CD14-positive monocyte (primary cell): ENCODE measurements around the gene GRIK4. TPM values are rescaled to one million over a fixed set of nuclear protein-coding genes. Genes with fewer than 3 reads are reported as not detected.

ENCODE experiments used
- DNase-seq, 3 donors: peaks; one replicate each; pipeline ENCODE4 v3.0.0-alpha.2; 2011 to 2022
- H2AFZ ChIP-seq: 2 replicates; pipeline ENCODE4 v1.6.0; 2012; ENCODE audit warnings: mild to moderate bottlenecking, low read depth, low read length, inconsistent platforms; ENCODE audit not compliant: insufficient read depth, poor library complexity, severe bottlenecking
- H3K27ac ChIP-seq, 2 donors: 1 replicate in 1 of 2; 2 replicates in 1 of 2; pipeline ENCODE4 v1.5.1; 2012 to 2013; ENCODE audit warnings: low read length in 2 of 2, control low read depth in 1 of 2, inconsistent platforms in 1 of 2, low read depth in 1 of 2, mild to moderate bottlenecking in 1 of 2
- H3K27me3 ChIP-seq, 2 donors: one replicate each; pipeline versions ENCODE4 v1.6.0 to v1.6.1; 2011 to 2013; ENCODE audit warnings: low read length in 2 of 2; ENCODE audit not compliant: control insufficient read depth in 2 of 2, insufficient read depth in 2 of 2
- H3K36me3 ChIP-seq, 2 donors: replicated peaks in 1 of 2; 1 replicate in 1 of 2; 2 replicates in 1 of 2; pipeline versions ENCODE4 v1.5.1 to v1.6.1; 2012 to 2013; ENCODE audit warnings: low read length in 2 of 2, control low read depth in 1 of 2, inconsistent platforms in 1 of 2, mild to moderate bottlenecking in 1 of 2; ENCODE audit not compliant: insufficient read depth in 2 of 2, control insufficient read depth in 1 of 2
- H3K4me1 ChIP-seq, 2 donors: 1 replicate in 1 of 2; 2 replicates in 1 of 2; pipeline versions ENCODE4 v1.5.1 to v1.6.1; 2012 to 2013; ENCODE audit warnings: low read length in 2 of 2, control low read depth in 1 of 2, inconsistent platforms in 1 of 2, mild to moderate bottlenecking in 1 of 2, moderate library complexity in 1 of 2; ENCODE audit not compliant: insufficient read depth in 2 of 2, control insufficient read depth in 1 of 2
- H3K4me2 ChIP-seq: replicated peaks from 2 replicates; pipeline ENCODE3; 2012; ENCODE audit warnings: low read length, moderate library complexity, mild to moderate bottlenecking; ENCODE audit not compliant: poor library complexity, severe bottlenecking; ENCODE audit errors: extremely low read depth
- H3K4me3 ChIP-seq, 3 experiments: fragments of 200-600 bp in 1 of 3; sonication (generic) in 1 of 3; replicated peaks in 1 of 3; 1 replicate in 2 of 3; 2 replicates in 1 of 3; pipeline ENCODE4 v1.5.1; 2011 to 2013; ENCODE audit warnings: low read length in 3 of 3, mild to moderate bottlenecking in 3 of 3, control low read depth in 2 of 3, low read depth in 2 of 3, inconsistent platforms in 1 of 3, moderate library complexity in 1 of 3
- H3K79me2 ChIP-seq: 2 replicates; pipeline ENCODE4 v1.6.0; 2012; ENCODE audit warnings: mild to moderate bottlenecking, control low read depth, inconsistent platforms, low read length, moderate library complexity; ENCODE audit not compliant: insufficient read depth
- H3K9ac ChIP-seq: 2 replicates; pipeline ENCODE4 v1.6.0; 2017; ENCODE audit warnings: low read length, mild to moderate bottlenecking; ENCODE audit not compliant: insufficient read depth, poor library complexity, severe bottlenecking
- H3K9me3 ChIP-seq, 2 donors: replicated peaks in 1 of 2; 1 replicate in 1 of 2; 2 replicates in 1 of 2; pipeline versions ENCODE4 v1.5.1 to v1.6.1; 2012 to 2013; ENCODE audit warnings: low read length in 2 of 2, control low read depth in 1 of 2; ENCODE audit not compliant: control insufficient read depth in 1 of 2, insufficient read depth in 1 of 2
- H4K20me1 ChIP-seq: 2 replicates; pipeline ENCODE4 v1.6.0; 2012; ENCODE audit warnings: mild to moderate bottlenecking, low read length, control low read depth, moderate library complexity; ENCODE audit not compliant: insufficient read depth
- H3K27ac Mint-ChIP-seq, 7 donors: one replicate each; pipeline ENCODE4 v1.8.0; 2020; ENCODE audit warnings: mild to moderate bottlenecking in 7 of 7, mixed read lengths in 7 of 7, moderate library complexity in 6 of 7, inconsistent platforms in 2 of 7
- H3K27me3 Mint-ChIP-seq, 3 donors: one replicate each; pipeline ENCODE4 v1.8.0; 2021 to 2022; ENCODE audit warnings: low read depth in 3 of 3, mild to moderate bottlenecking in 3 of 3, mixed read lengths in 3 of 3, moderate library complexity in 3 of 3, inconsistent platforms in 1 of 3
- H3K36me3 Mint-ChIP-seq, 2 donors: one replicate each; pipeline ENCODE4 v1.8.0; 2020; ENCODE audit warnings: mixed read lengths in 2 of 2, inconsistent platforms in 1 of 2, mild to moderate bottlenecking in 1 of 2
- H3K4me1 Mint-ChIP-seq: one replicate; pipeline ENCODE4 v1.8.0; 2020; ENCODE audit warnings: mild to moderate bottlenecking, mixed read lengths
- H3K4me3 Mint-ChIP-seq, 2 donors: one replicate each; pipeline ENCODE4 v1.8.0; 2020; ENCODE audit warnings: mild to moderate bottlenecking in 2 of 2, mixed read lengths in 2 of 2, moderate library complexity in 1 of 2
- H3K9me3 Mint-ChIP-seq, 7 donors: one replicate each; pipeline ENCODE4 v1.8.0; 2020 to 2022; ENCODE audit warnings: mixed read lengths in 7 of 7, mild to moderate bottlenecking in 6 of 7, moderate library complexity in 6 of 7, inconsistent platforms in 2 of 7
- CTCF ChIP-seq: fragments of 200-600 bp; IDR thresholded peaks from one replicate; pipeline ENCODE4 v1.8.0; 2022; ENCODE audit warnings: antibody characterized with exemption, mild to moderate bottlenecking
- WGBS: methylation state at CpG from one replicate; pipeline ENCODE4 v1.1.5; 2013; ENCODE audit warnings: missing lambda C conversion rate; ENCODE audit not compliant: insufficient coverage; 5-methylcytosine and 5-hydroxymethylcytosine counted together
- intact Hi-C, 2 donors: fragments of 100-400 bp; cut with micrococcal nuclease; formaldehyde crosslinking; loops; one replicate each; pipeline versions ENCODE4 v1.15.0 to v1.15.1; 2023
- polyA plus RNA-seq, 3 donors: library from polyadenylated mRNA; depleted of rRNA in 1 of 3; unstranded in 2 of 3; stranded (reverse) in 1 of 3; fragments of 300-500 nt in 2 of 3; fragments of >200 nt in 1 of 3; fragmentation: Illumina TruSeq in 2 of 3; gene quantifications; 1 replicate in 2 of 3; 2 replicates in 1 of 3; pipeline ENCODE4 v1.2.3, GENCODE V29; 2012 to 2021

The GRIK4 gene
- polyA plus RNA-seq, 3 donors: not detected

GRCh38 chr11:121008551-121008950 is 497.0 kb downstream of the GRIK4 start:
- DNase-seq: no peak
- Mint-ChIP-seq H3K36me3 (no peaks in the 10 kb centered on the region), H3K9me3 (peaks cover 7 to 18% (median 14%) of the 10 kb centered on the region in 7 donors), H3K27me3 (peaks cover 2 to 15% (median 5%) of the 10 kb centered on the region in 3 donors), H3K27ac (no peak overlapping the region), H3K4me3 (no peak overlapping the region), H3K4me1 (no peaks in the 10 kb centered on the region)
- Histone ChIP-seq H3K4me2 (no peak overlapping the region), H3K79me2 (no peaks in the 10 kb centered on the region), H4K20me1 (no peaks in the 10 kb centered on the region), H2AFZ (no peak overlapping the region), H3K9me3 (peaks cover 0 to 10% of the 10 kb centered on the region in 2 donors), H3K4me1 (no peaks in the 10 kb centered on the region), H3K27me3 (peaks cover 2 to 5% of the 10 kb centered on the region in 2 donors), H3K4me3 (no peak overlapping the region), H3K36me3 (no peaks in the 10 kb centered on the region), H3K9ac (no peak overlapping the region), H3K27ac (no peak overlapping the region)
- no peak for TF ChIP-seq CTCF
- intact Hi-C loops: no loop called here

- no peak overlapping the region for H3K4me3 Mint-ChIP-seq
- H3K36me3 Mint-ChIP-seq: no peaks in the 10 kb centered on the region
- H3K9me3 Mint-ChIP-seq: peaks cover 0 to 7% (median 4%) of the 10 kb centered on the region in 7 donors
- Histone ChIP-seq H3K27me3 (peaks cover 0 to 5% of the 10 kb centered on the region in 2 donors), H3K9me3 (peaks cover 0 to 4% of the 10 kb centered on the region in 2 donors), H3K4me3 (no peak overlapping the region), H3K36me3 (no peaks in the 10 kb centered on the region), H4K20me1 (no peaks in the 10 kb centered on the region), H3K4me2 (no peak overlapping the region), H3K4me1 (no peaks in the 10 kb centered on the region), H3K9ac (no peak overlapping the region), H2AFZ (no peak overlapping the region), H3K79me2 (no peaks in the 10 kb centered on the region), H3K27ac (no peak overlapping the region)
- no peak for DNase-seq
- WGBS: no CpG with 5 or more reads among the region's 1 CpG
- no peak overlapping the region for H3K27ac Mint-ChIP-seq
- TF ChIP-seq CTCF: no peak
- no peaks in the 10 kb centered on the region for H3K4me1 Mint-ChIP-seq
- intact Hi-C loops: no loop called here
- peaks cover 2 to 16% (median 4%) of the 10 kb centered on the region in 3 donors for H3K27me3 Mint-ChIP-seq
These were observed 500.5 kb downstream of the GRIK4 start for GRCh38 chr11:121012091-121012490.
